ENCODE results near the gene CDH4.

CDH4 gene

DNA sequence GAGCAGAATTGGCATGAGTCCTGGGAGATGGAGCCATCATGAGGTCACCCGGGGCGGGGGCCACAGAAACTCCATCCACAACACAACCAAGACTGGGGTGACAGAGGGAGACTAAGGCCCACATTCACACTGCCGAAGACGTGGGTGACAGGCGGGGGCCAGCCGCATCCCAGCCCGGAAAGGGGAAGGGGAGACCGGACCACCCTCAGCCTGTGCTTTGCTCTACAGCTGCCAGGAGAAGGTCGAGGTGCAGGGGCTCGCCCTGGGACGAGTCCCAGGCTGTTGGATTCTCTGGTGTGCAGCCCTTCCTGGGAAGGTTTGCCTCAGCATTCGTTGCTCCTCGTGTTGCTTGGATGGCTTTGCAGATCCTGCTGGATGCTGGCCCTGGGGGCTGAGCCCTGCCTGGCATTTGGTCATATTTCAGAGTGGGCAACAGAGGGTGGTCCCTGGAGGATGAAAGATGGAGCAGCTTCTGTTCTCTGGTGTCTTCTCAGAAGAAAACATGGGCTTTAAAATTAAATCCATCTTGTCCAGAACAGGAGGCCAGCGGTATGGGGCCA, 484.8 kb downstream of the CDH4 start:
- no peaks in the 10 kb centered on the region for H3K36me3 Mint-ChIP-seq (ENCODE audit: low read depth)
- H3K4me1 Mint-ChIP-seq (ENCODE audit: low read depth) = no peaks in the 10 kb centered on the region
- no peak overlapping the region for H3K27ac Mint-ChIP-seq
- H3K9me3 Mint-ChIP-seq = no peaks in the 10 kb centered on the region
- H3K4me3 Mint-ChIP-seq = no peak overlapping the region
- DNase-seq (ENCODE audit: low spot score) = no peak
- H3K27me3 Mint-ChIP-seq (ENCODE audit: low read depth) = no peaks in the 10 kb centered on the region

DNA sequence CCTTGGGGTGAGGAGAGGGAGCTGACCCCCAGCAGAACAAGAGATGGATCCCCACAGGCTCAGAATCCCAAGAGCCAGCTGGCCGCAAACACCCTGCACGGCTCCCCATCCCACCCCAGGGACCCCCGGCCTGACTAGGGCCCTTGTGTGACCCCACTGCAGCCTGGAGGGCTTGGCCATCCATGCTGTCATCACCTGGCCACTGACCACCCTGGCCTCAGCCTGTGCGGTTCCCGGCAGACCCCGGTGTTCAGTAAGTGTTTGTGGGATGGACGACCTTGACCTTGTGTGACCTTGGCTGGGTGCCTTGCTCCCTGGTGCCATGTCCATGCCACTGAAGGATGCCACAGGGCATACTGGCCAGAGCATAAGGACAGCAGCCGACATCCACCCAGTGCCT, 485.3 kb downstream of the CDH4 start:
- no peaks in the 10 kb centered on the region for H3K36me3 Mint-ChIP-seq (ENCODE audit: low read depth)
- no peaks in the 10 kb centered on the region for H3K9me3 Mint-ChIP-seq
- no peaks in the 10 kb centered on the region for H3K4me1 Mint-ChIP-seq (ENCODE audit: low read depth)
- no peak overlapping the region for H3K4me3 Mint-ChIP-seq
- H3K27me3 Mint-ChIP-seq (ENCODE audit: low read depth) = no peaks in the 10 kb centered on the region
- no peak overlapping the region for H3K27ac Mint-ChIP-seq
- no peak for DNase-seq (ENCODE audit: low spot score)

DNA sequence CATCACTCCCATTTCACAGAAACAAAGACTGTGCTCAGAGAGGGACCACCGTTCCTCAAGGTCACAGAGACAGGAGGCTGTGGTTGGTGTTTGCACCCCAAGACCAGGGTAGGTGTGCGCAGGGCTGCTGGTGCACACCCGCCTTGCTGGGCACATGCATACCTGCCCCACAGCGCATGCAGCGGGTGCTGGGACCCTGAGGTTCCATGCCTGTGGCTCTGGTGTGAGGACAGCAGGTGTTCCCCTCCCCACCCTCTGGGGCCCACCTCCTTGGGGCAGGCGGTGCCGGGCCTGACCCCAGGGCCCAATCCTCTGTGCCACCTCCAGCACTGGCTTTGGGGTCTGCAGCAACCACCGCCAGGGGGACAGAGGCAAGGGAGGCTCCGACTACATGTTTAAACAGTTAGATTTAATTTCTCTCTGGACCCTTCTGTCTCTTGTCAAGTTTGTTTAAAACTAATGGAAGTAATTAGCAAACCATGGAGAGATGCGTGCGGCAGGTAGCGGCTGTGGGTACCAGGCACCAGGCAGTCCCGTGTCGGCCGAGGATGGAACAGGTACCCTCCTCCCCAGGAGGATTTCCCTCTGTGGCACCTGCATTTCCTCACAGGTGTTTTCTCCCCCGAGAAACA, 485.9 kb downstream of the CDH4 start:
- Mint-ChIP-seq H3K4me3 (no peak overlapping the region), H3K9me3 (no peaks in the 10 kb centered on the region), H3K27me3 (ENCODE audit: low read depth) (no peaks in the 10 kb centered on the region), H3K4me1 (ENCODE audit: low read depth) (no peaks in the 10 kb centered on the region), H3K27ac (no peak overlapping the region), H3K36me3 (ENCODE audit: low read depth) (no peaks in the 10 kb centered on the region)
- DNase-seq (ENCODE audit: low spot score) = no peak

DNA sequence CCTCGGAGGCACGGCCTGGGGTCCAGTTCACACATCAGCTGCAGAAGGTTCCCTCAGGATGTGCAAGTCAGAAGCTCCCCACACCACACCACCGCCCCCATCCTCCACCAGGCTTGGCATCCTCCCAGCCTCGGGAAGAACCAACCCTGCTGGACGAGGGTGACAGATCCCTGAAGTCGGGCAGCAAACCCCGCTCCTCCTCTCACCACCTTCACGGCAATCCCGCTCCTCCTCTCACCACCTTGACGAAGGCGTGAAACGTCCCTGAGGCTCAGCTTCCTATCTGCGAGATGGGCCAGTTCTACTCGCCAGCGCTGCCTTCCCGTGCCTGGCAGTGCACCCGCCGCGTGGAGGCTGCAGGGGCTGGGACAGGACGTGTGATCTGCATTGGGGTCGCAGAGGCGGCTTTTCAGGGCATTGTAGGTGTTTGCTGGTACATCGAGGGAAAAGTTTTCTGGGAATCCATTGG, 486.6 kb downstream of the CDH4 start:
- no peak overlapping the region for H3K4me3 Mint-ChIP-seq
- no peak for DNase-seq (ENCODE audit: low spot score)
- no peaks in the 10 kb centered on the region for H3K4me1 Mint-ChIP-seq (ENCODE audit: low read depth)
- H3K9me3 Mint-ChIP-seq = no peaks in the 10 kb centered on the region
- no peaks in the 10 kb centered on the region for H3K36me3 Mint-ChIP-seq (ENCODE audit: low read depth)
- H3K27me3 Mint-ChIP-seq (ENCODE audit: low read depth) = no peaks in the 10 kb centered on the region
- no peak overlapping the region for H3K27ac Mint-ChIP-seq

DNA sequence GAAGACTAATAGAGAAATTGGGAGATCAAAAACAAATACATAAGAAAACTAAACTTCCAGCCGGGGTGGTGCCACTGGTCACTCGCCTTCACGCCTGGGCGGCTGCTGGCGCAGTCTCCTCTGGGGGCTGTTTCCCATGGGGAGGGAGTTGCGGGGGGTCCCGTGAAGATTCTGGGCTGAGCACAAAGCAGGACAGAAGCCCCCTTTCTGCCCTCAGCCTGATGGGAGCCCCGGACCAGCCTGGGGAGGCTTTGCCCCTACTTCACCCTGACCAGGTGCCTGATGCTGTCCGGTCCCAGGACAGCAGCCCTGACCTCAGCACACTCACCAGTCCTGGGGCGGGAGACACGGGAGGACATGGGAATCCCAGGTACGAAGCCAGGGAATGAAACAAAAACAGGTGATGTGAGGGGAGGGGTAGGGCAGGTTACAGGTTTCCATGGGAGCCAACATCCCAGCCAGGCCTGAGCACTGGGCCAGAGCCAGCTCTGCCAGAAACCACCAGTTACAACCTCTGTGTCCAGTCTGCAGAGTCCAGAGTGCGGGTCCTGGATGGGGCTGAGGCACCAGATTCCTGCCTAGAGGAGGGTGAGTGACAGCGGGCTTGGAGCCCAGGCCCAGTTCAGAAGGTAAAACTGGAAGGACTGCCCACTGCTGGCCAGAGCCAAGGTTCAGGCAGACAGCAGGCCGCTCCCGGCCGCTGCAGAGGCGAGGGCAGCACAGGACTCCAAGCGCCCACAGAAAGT, 487.2 kb downstream of the CDH4 start:
- Mint-ChIP-seq H3K27ac (no peak overlapping the region), H3K4me3 (no peak overlapping the region), H3K9me3 (no peaks in the 10 kb centered on the region)

DNA sequence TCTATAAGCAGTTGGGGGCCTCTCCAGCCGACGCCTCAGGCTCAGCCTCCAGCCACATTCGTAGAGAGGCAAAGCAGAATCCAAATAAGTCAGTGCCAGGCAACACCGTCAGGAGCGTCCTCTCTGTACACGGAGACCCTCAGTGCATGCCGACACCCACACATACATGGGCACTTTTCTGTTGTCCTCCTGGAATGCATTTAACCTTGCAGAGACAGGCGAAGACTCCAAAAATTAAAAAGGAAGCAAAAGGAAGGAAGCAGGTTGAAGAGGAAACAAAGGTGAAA, 487.7 kb downstream of the CDH4 start:
- Mint-ChIP-seq H3K4me1 (ENCODE audit: low read depth) (no peaks in the 10 kb centered on the region), H3K4me3 (no peak overlapping the region), H3K9me3 (no peaks in the 10 kb centered on the region), H3K36me3 (ENCODE audit: low read depth) (no peaks in the 10 kb centered on the region), H3K27me3 (ENCODE audit: low read depth) (no peaks in the 10 kb centered on the region), H3K27ac (no peak overlapping the region)
- no peak for DNase-seq (ENCODE audit: low spot score)

More for the DNA sequence above, 487.2 kb downstream of the CDH4 start:
- H3K4me1 Mint-ChIP-seq (ENCODE audit: low read depth) = no peaks in the 10 kb centered on the region
- DNase-seq (ENCODE audit: low spot score) = no peak
- no peaks in the 10 kb centered on the region for H3K27me3 Mint-ChIP-seq (ENCODE audit: low read depth)
- H3K36me3 Mint-ChIP-seq (ENCODE audit: low read depth) = no peaks in the 10 kb centered on the region

DNA sequence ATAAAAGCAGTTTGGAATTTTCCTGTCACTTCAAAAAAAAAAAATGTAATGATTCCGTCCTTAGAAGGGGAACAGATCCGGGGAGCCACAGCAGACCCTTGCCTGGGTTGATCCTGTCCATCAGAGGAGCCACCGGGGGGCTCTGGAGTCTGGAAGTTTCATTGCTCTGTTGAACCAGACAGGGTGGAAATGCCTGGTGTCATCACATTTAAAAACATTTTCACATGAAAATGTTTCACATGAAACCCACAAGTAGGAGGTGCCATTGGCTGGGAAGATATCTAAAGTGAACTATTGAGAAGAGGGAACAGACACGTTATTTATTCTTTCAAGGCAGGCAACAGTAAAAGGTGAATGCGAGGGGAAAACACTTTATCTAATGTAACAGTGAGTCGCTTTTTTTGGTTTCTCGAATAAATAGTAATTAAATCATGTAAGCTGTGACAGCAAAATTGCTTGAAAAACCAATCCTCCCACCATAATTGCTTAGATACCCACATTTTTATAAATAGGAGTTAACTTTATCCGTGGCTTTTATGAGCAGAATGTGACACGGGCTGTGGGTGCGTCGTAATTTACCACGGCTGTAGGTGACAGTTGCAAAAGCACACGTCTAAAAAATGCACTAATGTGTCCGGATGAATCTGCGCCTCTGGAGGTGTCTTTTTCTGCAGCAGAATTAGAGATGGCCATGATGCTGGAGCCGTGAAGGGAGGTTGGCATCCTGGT, 490.2 kb downstream of the CDH4 start:
- DNase-seq (ENCODE audit: low spot score) = no peak
- Mint-ChIP-seq H3K36me3 (ENCODE audit: low read depth) (no peaks in the 10 kb centered on the region), H3K27me3 (ENCODE audit: low read depth) (no peaks in the 10 kb centered on the region), H3K9me3 (no peaks in the 10 kb centered on the region), H3K4me3 (no peak overlapping the region), H3K27ac (no peak overlapping the region), H3K4me1 (ENCODE audit: low read depth) (no peaks in the 10 kb centered on the region)

DNA sequence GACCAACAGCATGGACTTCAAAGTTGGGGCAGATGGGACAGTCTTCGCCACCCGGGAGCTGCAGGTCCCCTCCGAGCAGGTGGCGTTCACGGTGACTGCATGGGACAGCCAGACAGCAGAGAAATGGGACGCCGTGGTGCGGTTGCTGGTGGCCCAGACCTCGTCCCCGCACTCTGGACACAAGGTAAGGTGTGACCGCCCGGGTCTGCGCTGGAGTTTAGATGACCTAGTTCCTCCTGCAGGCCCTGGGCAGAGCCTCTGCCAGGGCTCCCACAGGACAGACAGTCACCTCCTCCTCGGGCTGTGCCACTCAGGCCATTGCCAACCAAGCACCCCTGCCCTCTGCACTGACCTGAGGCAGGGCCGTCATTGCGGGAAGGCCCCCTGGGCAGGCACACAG, 491.5 kb downstream of the CDH4 start:
- peaks cover 2% of the 10 kb centered on the region for H3K27me3 Mint-ChIP-seq (ENCODE audit: low read depth)
- H3K9me3 Mint-ChIP-seq = no peaks in the 10 kb centered on the region
- H3K36me3 Mint-ChIP-seq (ENCODE audit: low read depth) = no peaks in the 10 kb centered on the region
- no peak overlapping the region for H3K4me3 Mint-ChIP-seq
- no peak for DNase-seq (ENCODE audit: low spot score)
- H3K27ac Mint-ChIP-seq = no peak overlapping the region
- no peaks in the 10 kb centered on the region for H3K4me1 Mint-ChIP-seq (ENCODE audit: low read depth)

DNA sequence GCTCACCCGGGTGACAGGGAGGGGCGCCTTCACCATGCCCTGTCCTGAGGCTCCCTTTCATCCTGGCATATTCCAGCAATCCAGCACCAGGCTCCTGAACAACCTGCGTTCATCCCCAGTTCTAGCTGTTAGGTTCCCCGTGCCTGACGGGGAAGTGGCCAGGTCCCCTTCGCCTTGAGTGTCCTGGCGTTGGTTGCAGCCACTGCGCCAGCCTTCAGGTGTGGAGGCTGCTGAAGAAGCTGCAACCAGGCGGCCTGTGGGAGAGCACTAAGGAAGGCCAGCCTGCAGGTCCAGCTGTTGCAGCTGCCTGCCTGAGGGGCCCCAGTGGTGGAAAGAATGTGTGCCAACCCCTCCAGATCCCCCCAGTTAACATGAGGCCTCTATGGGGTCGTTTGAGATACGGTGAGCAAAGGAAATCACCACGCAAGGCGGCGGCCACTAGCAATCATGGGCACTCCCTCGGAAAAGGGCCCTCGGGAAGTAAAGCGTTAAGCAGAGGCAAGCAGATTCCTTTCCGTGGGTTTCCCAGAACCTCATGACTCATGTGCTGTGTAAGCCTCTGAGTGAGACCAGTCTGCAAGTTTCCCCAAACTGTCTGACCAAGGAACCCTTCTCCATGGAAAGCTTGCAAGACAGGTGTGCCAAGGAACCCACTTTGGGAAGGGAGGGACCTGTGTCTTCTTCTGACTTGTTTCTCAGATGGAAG, 492.8 kb downstream of the CDH4 start:
- no peak overlapping the region for H3K27ac Mint-ChIP-seq
- no peaks in the 10 kb centered on the region for H3K36me3 Mint-ChIP-seq (ENCODE audit: low read depth)
- peaks cover 2% of the 10 kb centered on the region for H3K27me3 Mint-ChIP-seq (ENCODE audit: low read depth)
- H3K4me1 Mint-ChIP-seq (ENCODE audit: low read depth) = no peaks in the 10 kb centered on the region
- DNase-seq (ENCODE audit: low spot score) = no peak
- no peaks in the 10 kb centered on the region for H3K9me3 Mint-ChIP-seq
- no peak overlapping the region for H3K4me3 Mint-ChIP-seq

DNA sequence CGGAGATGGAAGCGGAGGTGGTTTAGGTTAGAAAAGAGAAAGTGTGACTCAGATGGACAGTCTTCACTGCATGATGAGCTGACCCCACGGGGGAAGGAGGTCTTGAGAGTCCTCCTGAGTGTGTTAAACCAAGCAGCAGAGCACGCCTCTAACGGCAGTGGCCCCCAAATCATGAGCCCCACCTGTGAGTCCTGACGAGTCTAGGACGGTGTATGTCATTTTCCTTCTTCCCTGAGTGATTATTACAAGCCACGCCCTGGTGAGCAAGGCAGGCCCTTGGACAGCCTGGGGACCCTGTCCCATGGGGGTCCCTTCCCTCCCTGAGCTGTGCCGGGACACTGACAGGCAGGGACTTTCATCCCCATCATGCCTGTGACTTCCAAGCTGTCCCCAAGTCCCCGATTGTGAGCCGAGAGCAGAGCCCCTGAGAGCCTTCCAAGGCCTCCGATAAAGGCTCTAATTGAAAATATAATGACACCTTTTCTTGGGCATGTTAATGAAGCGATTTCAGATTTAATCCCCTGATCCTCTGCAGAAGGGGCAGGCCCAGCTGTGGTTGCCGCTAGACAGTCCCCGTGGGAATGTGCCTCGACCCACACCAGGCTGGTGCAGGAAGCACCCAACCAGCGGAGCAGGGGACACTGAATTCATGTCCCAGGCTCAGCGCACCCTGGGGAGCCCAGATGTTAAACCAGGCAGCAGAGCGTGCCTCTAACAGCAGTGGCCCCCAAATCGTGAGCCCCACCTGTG, 493.5 kb downstream of the CDH4 start:
- no peak for DNase-seq (ENCODE audit: low spot score)
- H3K4me1 Mint-ChIP-seq (ENCODE audit: low read depth) = no peaks in the 10 kb centered on the region
- H3K27me3 Mint-ChIP-seq (ENCODE audit: low read depth) = peaks cover 2% of the 10 kb centered on the region
- H3K27ac Mint-ChIP-seq = no peak overlapping the region
- H3K4me3 Mint-ChIP-seq = no peak overlapping the region
- no peaks in the 10 kb centered on the region for H3K36me3 Mint-ChIP-seq (ENCODE audit: low read depth)
- no peaks in the 10 kb centered on the region for H3K9me3 Mint-ChIP-seq

DNA sequence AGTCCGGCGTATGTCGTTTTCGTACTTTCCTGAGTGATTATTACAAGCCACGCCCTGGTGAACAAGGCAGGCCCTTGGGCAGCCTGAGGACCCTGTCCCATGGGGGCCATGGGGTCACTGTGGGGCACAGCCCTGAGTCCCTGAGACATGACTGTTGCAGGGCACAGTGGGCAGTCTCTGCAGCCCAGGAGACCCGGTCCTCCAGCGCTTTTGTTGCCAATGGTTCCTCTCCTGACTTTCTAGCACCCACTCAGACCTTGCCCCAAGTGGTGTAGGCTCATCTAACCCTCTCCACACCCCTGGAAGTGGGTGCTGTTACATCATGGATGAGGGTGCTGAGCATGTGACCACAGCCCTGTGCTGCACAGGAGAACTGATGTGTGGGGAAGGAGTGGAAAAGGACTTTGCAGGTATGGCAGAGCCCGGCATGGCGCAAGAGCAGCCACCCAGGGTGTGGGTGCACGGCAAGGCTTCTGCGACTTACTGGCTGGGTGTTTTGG, 494.1 kb downstream of the CDH4 start:
- Mint-ChIP-seq H3K4me3 (no peak overlapping the region), H3K4me1 (ENCODE audit: low read depth) (no peaks in the 10 kb centered on the region), H3K27me3 (ENCODE audit: low read depth) (peaks cover 2% of the 10 kb centered on the region), H3K9me3 (no peaks in the 10 kb centered on the region), H3K36me3 (ENCODE audit: low read depth) (no peaks in the 10 kb centered on the region), H3K27ac (no peak overlapping the region)
- no peak for DNase-seq (ENCODE audit: low spot score)

DNA sequence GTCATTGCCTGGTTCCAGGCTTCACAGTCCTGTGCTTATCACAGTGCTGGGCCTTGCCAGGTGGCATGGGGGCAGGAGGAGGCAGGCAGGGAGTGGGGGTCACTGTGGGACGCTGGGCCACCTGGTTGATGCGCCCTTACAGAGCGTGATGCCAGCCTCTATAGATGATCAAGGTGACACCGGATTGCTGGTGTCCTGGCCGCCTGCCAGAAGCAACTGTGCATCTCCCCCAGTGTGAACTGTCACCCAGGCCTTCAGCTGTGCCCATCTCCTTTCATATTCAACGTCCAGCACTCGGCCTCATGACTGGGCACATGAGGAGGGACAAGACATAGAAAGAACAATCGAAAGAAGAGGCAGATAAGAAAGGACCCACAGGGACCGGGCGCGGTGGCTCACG, 494.7 kb downstream of the CDH4 start:
- Mint-ChIP-seq H3K4me3 (no peak overlapping the region), H3K27me3 (ENCODE audit: low read depth) (peaks cover 2% of the 10 kb centered on the region), H3K9me3 (no peaks in the 10 kb centered on the region), H3K27ac (no peak overlapping the region), H3K4me1 (ENCODE audit: low read depth) (no peaks in the 10 kb centered on the region), H3K36me3 (ENCODE audit: low read depth) (no peaks in the 10 kb centered on the region)
- no peak for DNase-seq (ENCODE audit: low spot score)

DNA sequence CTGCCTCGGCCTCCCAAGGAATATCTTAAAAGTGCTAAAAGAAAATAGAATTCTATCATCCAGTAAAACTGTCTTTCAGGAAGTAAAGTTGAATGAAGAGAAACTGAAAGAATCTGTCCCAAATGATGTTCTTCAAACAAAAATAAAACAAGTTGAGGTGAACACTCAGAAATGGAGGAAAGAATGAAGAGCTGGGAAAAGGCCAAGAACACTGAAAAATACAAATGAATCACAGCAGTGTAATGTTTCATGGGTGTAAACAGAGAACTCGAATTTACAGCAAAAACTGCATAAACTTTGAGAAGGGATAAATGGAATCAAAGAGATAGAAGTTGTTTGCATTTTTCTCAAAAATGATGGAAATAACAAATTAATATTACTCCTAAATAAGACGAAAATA, 496.3 kb downstream of the CDH4 start:
- Mint-ChIP-seq H3K27ac (no peak overlapping the region), H3K4me3 (no peak overlapping the region), H3K4me1 (ENCODE audit: low read depth) (no peaks in the 10 kb centered on the region), H3K9me3 (no peaks in the 10 kb centered on the region), H3K36me3 (ENCODE audit: low read depth) (no peaks in the 10 kb centered on the region), H3K27me3 (ENCODE audit: low read depth) (peaks cover 2% of the 10 kb centered on the region)
- no peak for DNase-seq (ENCODE audit: low spot score)
